Neural cell (in vitro differentiated cells): Measurements from ENCODE around the gene TBC1D3H.
"Not testable (repeated sequence)": the region's sequence is repeated elsewhere in the genome, so short reads cannot be mapped to it uniquely, and the experiment has no call there.

Source experiments
- EP300 ChIP-seq: fragments of 450-650 bp; conservative IDR thresholded peaks from 2 replicates; pipeline ENCODE4 v1.6.1; 2014; ENCODE audit warnings: antibody characterized with exemption, mild to moderate bottlenecking, moderate library complexity; ENCODE audit not compliant: poor library complexity, severe bottlenecking
- EZH2 ChIP-seq: fragments of 200-600, 300-800 bp; shearing (Covaris generic), sonication (generic); IDR thresholded peaks from 2 replicates; pipeline ENCODE4 v1.6.1; 2014; ENCODE audit warnings: antibody characterized with exemption, low read length, borderline replicate concordance, mild to moderate bottlenecking; ENCODE audit not compliant: insufficient read depth, poor library complexity, severe bottlenecking
- POLR2AphosphoS5 ChIP-seq: IDR thresholded peaks from 2 replicates; pipeline ENCODE4 v1.6.1; 2012
- SMC3 ChIP-seq: fragments of 450-650 bp; conservative IDR thresholded peaks from 2 replicates; pipeline ENCODE4 v1.6.1; 2014; ENCODE audit warnings: antibody characterized with exemption, mild to moderate bottlenecking, moderate library complexity; ENCODE audit not compliant: poor library complexity
- TAF1 ChIP-seq: IDR thresholded peaks from 2 replicates; pipeline ENCODE4 v1.6.1; 2012; ENCODE audit warnings: low read depth
- TF ChIP-seq, protein P1 (sequence below): fragments of 450-650 bp; IDR thresholded peaks from 2 replicates; pipeline ENCODE4 v1.5.1; 2014; ENCODE audit warnings: antibody characterized with exemption, mild to moderate bottlenecking, moderate library complexity; ENCODE audit not compliant: poor library complexity, severe bottlenecking
- TF ChIP-seq, protein P2 (sequence below): IDR thresholded peaks from 2 replicates; pipeline ENCODE4 v1.6.1; 2012; ENCODE audit warnings: borderline replicate concordance

DNA sequence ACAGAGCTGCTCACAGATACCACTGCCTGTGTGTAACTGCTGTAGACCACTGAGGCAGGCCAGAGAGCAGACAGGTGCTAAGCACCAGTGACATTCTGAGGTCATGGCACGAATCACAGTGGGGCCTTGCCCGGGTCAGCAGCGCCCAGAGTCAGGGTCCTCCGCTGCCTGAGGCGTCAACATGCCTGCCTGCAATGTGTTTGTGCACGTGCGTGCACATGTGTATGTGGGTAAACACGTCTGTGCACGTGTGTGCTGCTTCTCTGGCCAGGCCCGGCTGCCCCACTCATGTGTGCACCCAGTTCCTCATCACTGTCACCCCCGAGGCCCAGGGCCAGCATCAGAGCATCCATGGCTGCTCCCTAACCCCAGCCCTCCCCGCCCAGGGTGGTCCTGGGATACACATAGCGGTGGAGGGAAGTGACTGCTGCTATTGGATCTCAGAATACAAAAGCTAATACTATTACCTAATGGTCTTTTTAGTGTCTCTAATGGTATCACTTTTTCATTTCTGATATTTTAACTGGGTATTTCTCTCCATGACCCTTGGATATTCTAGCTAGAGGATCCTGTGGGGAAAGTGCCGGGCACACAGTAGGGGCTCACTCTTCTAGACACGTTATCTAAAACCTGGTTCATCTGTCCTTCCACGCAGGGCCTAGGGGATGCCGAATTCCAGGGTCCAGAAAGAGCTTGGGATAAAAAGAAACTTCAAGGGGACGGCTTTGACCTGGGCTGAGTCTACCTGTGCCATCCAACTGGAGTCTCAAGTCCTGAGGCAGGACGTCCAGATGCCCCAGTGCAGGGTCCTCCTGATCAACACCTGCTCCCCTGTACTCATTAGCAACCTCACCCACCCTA is at the start of gene TBC1D3H:
- not testable (repeated sequence) for TF ChIP-seq TAF1, EP300, EZH2, POLR2AphosphoS5, SMC3
- TF ChIP-seq, protein P1, sequence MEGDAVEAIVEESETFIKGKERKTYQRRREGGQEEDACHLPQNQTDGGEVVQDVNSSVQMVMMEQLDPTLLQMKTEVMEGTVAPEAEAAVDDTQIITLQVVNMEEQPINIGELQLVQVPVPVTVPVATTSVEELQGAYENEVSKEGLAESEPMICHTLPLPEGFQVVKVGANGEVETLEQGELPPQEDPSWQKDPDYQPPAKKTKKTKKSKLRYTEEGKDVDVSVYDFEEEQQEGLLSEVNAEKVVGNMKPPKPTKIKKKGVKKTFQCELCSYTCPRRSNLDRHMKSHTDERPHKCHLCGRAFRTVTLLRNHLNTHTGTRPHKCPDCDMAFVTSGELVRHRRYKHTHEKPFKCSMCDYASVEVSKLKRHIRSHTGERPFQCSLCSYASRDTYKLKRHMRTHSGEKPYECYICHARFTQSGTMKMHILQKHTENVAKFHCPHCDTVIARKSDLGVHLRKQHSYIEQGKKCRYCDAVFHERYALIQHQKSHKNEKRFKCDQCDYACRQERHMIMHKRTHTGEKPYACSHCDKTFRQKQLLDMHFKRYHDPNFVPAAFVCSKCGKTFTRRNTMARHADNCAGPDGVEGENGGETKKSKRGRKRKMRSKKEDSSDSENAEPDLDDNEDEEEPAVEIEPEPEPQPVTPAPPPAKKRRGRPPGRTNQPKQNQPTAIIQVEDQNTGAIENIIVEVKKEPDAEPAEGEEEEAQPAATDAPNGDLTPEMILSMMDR = not testable (repeated sequence)
- TF ChIP-seq, protein P2, sequence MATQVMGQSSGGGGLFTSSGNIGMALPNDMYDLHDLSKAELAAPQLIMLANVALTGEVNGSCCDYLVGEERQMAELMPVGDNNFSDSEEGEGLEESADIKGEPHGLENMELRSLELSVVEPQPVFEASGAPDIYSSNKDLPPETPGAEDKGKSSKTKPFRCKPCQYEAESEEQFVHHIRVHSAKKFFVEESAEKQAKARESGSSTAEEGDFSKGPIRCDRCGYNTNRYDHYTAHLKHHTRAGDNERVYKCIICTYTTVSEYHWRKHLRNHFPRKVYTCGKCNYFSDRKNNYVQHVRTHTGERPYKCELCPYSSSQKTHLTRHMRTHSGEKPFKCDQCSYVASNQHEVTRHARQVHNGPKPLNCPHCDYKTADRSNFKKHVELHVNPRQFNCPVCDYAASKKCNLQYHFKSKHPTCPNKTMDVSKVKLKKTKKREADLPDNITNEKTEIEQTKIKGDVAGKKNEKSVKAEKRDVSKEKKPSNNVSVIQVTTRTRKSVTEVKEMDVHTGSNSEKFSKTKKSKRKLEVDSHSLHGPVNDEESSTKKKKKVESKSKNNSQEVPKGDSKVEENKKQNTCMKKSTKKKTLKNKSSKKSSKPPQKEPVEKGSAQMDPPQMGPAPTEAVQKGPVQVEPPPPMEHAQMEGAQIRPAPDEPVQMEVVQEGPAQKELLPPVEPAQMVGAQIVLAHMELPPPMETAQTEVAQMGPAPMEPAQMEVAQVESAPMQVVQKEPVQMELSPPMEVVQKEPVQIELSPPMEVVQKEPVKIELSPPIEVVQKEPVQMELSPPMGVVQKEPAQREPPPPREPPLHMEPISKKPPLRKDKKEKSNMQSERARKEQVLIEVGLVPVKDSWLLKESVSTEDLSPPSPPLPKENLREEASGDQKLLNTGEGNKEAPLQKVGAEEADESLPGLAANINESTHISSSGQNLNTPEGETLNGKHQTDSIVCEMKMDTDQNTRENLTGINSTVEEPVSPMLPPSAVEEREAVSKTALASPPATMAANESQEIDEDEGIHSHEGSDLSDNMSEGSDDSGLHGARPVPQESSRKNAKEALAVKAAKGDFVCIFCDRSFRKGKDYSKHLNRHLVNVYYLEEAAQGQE = not testable (repeated sequence)
